ENCODE results near the gene DLG4.

The DLG4 gene

GRCh38 chr17:7179317-7180254 is 40.0 kb downstream of the DLG4 start, which contains the start of gene ASGR1:
ASGR1 (minus strand) TSS chr17:7179370; CDS start chr17:7178563, 807 bp downstream.
- Histone ChIP-seq H4K8ac (ENCODE audit: low read depth, low read length) (peak within 1 kb of the TSS; percentile 49), H3K79me1 (ENCODE audit: low read depth, low read length) (peaks cover 2% of the 10 kb centered on the region), H3K4me1 (ENCODE audit: control insufficient read depth in 2 of 2, insufficient read depth in 1 of 2, low read depth in 1 of 2, low read length in 2 of 2) (peaks cover 10 to 15% of the 10 kb centered on the region in 2 donors), H3K23ac (ENCODE audit: low read depth, low read length, poor library complexity) (no peak within 1 kb of the TSS), H3K4ac (ENCODE audit: low read length) (no peak within 1 kb of the TSS), H3K4me2 (ENCODE audit: insufficient read depth, low read length, poor library complexity, severe bottlenecking) (peak within 1 kb of the TSS; percentile 100), H3K36me3 (replicated peaks in 1 of 2; ENCODE audit: control insufficient read depth in 2 of 2, insufficient read depth in 2 of 2, low read length in 2 of 2) (peaks cover 0 to 2% of the 10 kb centered on the region in 2 donors), H2BK5ac (ENCODE audit: low read length) (no peak within 1 kb of the TSS), H3K14ac (ENCODE audit: low read length) (peak within 1 kb of the TSS; percentile 2), H2BK12ac (ENCODE audit: low read length) (no peak within 1 kb of the TSS), H3K27ac (replicated peaks; ENCODE audit: low read length) (no peak within 1 kb of the TSS), H4K91ac (ENCODE audit: low read depth, low read length, poor library complexity) (no peak within 1 kb of the TSS), H3K4me3 (ENCODE audit: low read length in 2 of 2) (peak within 1 kb of the TSS; percentile 61 to 81), H3K9me3 (replicated peaks in 1 of 2; ENCODE audit: control insufficient read depth in 2 of 2, insufficient read depth in 1 of 2, low read depth in 1 of 2, low read length in 2 of 2) (peaks cover 0 to 10% of the 10 kb centered on the region in 2 donors), H2AFZ (ENCODE audit: low read length) (peak within 1 kb of the TSS; percentile 96), H2BK120ac (ENCODE audit: low read depth, low read length) (no peak within 1 kb of the TSS), H2AK5ac (ENCODE audit: low read depth, low read length) (peak within 1 kb of the TSS; percentile 26), H3K27me3 (ENCODE audit: control insufficient read depth in 3 of 3, insufficient read depth in 3 of 3, low read depth in 1 of 3, low read length in 3 of 3) (peaks cover 0 to 21% (median 0%) of the 10 kb centered on the region in 3 experiments), H2BK15ac (ENCODE audit: low read length) (peak within 1 kb of the TSS; percentile 76), H3K9ac (ENCODE audit: low read depth, low read length, poor library complexity) (no peak within 1 kb of the TSS), H3K18ac (ENCODE audit: low read length) (peak within 1 kb of the TSS; percentile 55)
- no peak for DNase-seq (ENCODE audit: low spot score)
- WGBS, 2 donors (ENCODE audit: extremely low coverage in 2 of 2, insufficient read length in 2 of 2, insufficient replicate concordance in 1 of 2), result no CpG with 5 or more reads among the region's 20 CpGs

GRCh38 chr17:7178973-7179316 is 40.7 kb downstream of the DLG4 start:
- Histone ChIP-seq H3K27ac (replicated peaks; ENCODE audit: low read length) (no peak overlapping the region), H3K9me3 (replicated peaks in 1 of 2; ENCODE audit: control insufficient read depth in 2 of 2, insufficient read depth in 1 of 2, low read depth in 1 of 2, low read length in 2 of 2) (peaks cover 0 to 10% of the 10 kb centered on the region in 2 donors), H2BK15ac (ENCODE audit: low read length) (peak overlapping the region; percentile 51), H4K8ac (ENCODE audit: low read depth, low read length) (no peak overlapping the region), H3K4me3 (ENCODE audit: low read length in 2 of 2) (no peak overlapping the region), H4K91ac (ENCODE audit: low read depth, low read length, poor library complexity) (no peak overlapping the region), H2AFZ (ENCODE audit: low read length) (no peak overlapping the region), H2AK5ac (ENCODE audit: low read depth, low read length) (no peak overlapping the region), H2BK120ac (ENCODE audit: low read depth, low read length) (no peak overlapping the region), H3K9ac (ENCODE audit: low read depth, low read length, poor library complexity) (no peak overlapping the region), H3K27me3 (ENCODE audit: control insufficient read depth in 3 of 3, insufficient read depth in 3 of 3, low read depth in 1 of 3, low read length in 3 of 3) (peaks cover 0 to 24% (median 0%) of the 10 kb centered on the region in 3 experiments), H3K4ac (ENCODE audit: low read length) (no peak overlapping the region), H3K18ac (ENCODE audit: low read length) (peak overlapping the region; percentile 55), H3K4me1 (ENCODE audit: control insufficient read depth in 2 of 2, insufficient read depth in 1 of 2, low read depth in 1 of 2, low read length in 2 of 2) (peaks cover 14 to 15% of the 10 kb centered on the region in 2 donors), H2BK12ac (ENCODE audit: low read length) (no peak overlapping the region), H2BK5ac (ENCODE audit: low read length) (no peak overlapping the region), H3K23ac (ENCODE audit: low read depth, low read length, poor library complexity) (no peak overlapping the region), H3K79me1 (ENCODE audit: low read depth, low read length) (peaks cover 2% of the 10 kb centered on the region), H3K4me2 (ENCODE audit: insufficient read depth, low read length, poor library complexity, severe bottlenecking) (no peak overlapping the region), H3K14ac (ENCODE audit: low read length) (no peak overlapping the region), H3K36me3 (replicated peaks in 1 of 2; ENCODE audit: control insufficient read depth in 2 of 2, insufficient read depth in 2 of 2, low read length in 2 of 2) (peaks cover 0 to 5% of the 10 kb centered on the region in 2 donors)
- no CpG with 5 or more reads among the region's 11 CpGs for WGBS, 2 donors (ENCODE audit: extremely low coverage in 2 of 2, insufficient read length in 2 of 2, insufficient replicate concordance in 1 of 2)
- DNase-seq (ENCODE audit: low spot score), result no peak

- Histone ChIP-seq H2AK5ac (ENCODE audit: low read depth, low read length) (no peak overlapping the region), H3K4ac (ENCODE audit: low read length) (peak overlapping the region; percentile 89), H2AFZ (ENCODE audit: low read length) (peak overlapping the region; percentile 96), H3K18ac (ENCODE audit: low read length) (peak overlapping the region; percentile 96), H2BK15ac (ENCODE audit: low read length) (peak overlapping the region; percentile 73), H3K23ac (ENCODE audit: low read depth, low read length, poor library complexity) (peak overlapping the region; percentile 26), H4K91ac (ENCODE audit: low read depth, low read length, poor library complexity) (no peak overlapping the region), H3K27ac (replicated peaks; ENCODE audit: low read length) (no peak overlapping the region), H2BK120ac (ENCODE audit: low read depth, low read length) (no peak overlapping the region), H3K4me3 (ENCODE audit: low read length in 2 of 2) (peak overlapping the region; percentile 61 to 81), H2BK12ac (ENCODE audit: low read length) (no peak overlapping the region), H3K9ac (ENCODE audit: low read depth, low read length, poor library complexity) (peak overlapping the region; percentile 90), H4K8ac (ENCODE audit: low read depth, low read length) (peak overlapping the region; percentile 29), H2BK5ac (ENCODE audit: low read length) (no peak overlapping the region), H3K79me1 (ENCODE audit: low read depth, low read length) (peaks cover 2% of the 10 kb centered on the region), H3K4me1 (ENCODE audit: control insufficient read depth in 2 of 2, insufficient read depth in 1 of 2, low read depth in 1 of 2, low read length in 2 of 2) (peaks cover 15% of the 10 kb centered on the region in 2 donors), H3K27me3 (ENCODE audit: control insufficient read depth in 3 of 3, insufficient read depth in 3 of 3, low read depth in 1 of 3, low read length in 3 of 3) (peaks cover 0 to 29% (median 0%) of the 10 kb centered on the region in 3 experiments), H3K36me3 (replicated peaks in 1 of 2; ENCODE audit: control insufficient read depth in 2 of 2, insufficient read depth in 2 of 2, low read length in 2 of 2) (peaks cover 0 to 7% of the 10 kb centered on the region in 2 donors), H3K9me3 (replicated peaks in 1 of 2; ENCODE audit: control insufficient read depth in 2 of 2, insufficient read depth in 1 of 2, low read depth in 1 of 2, low read length in 2 of 2) (peaks cover 0 to 10% of the 10 kb centered on the region in 2 donors), H3K14ac (ENCODE audit: low read length) (peak overlapping the region; percentile 2), H3K4me2 (ENCODE audit: insufficient read depth, low read length, poor library complexity, severe bottlenecking) (peak overlapping the region; percentile 100)
- WGBS, 2 donors (ENCODE audit: extremely low coverage in 2 of 2, insufficient read length in 2 of 2, insufficient replicate concordance in 1 of 2), result no CpG with 5 or more reads among the region's 18 CpGs
- DNase-seq (ENCODE audit: low spot score), result peak; percentile 18
Measured at GRCh38 chr17:7177954-7178477, 41.6 kb downstream of the DLG4 start.
